Glutamatergic neuron (in vitro differentiated cells): ENCODE results near the gene LEFTY1. TPM values are rescaled to one million over a fixed set of nuclear protein-coding genes. Genes with fewer than 3 reads are reported as not detected.
A peak's percentile ranks its signal among the peaks of the same experiment; 100 is the strongest.

Experiments
- DNase-seq: peaks from one replicate; pipeline ENCODE4 v3.0.0; 2022
- H3K27ac Mint-ChIP-seq: one replicate; pipeline ENCODE4 v1.8.0; 2020; ENCODE audit warnings: mild to moderate bottlenecking, mixed read lengths, inconsistent platforms; ENCODE audit not compliant: unreplicated experiment
- H3K27me3 Mint-ChIP-seq: one replicate; pipeline ENCODE4 v1.8.0; 2020; ENCODE audit warnings: mild to moderate bottlenecking, moderate library complexity, mixed read lengths, inconsistent platforms; ENCODE audit not compliant: unreplicated experiment
- H3K36me3 Mint-ChIP-seq: one replicate; pipeline ENCODE4 v1.8.0; 2020; ENCODE audit warnings: mild to moderate bottlenecking, mixed read lengths, inconsistent platforms; ENCODE audit not compliant: unreplicated experiment
- H3K4me1 Mint-ChIP-seq: one replicate; pipeline ENCODE4 v1.8.0; 2020; ENCODE audit warnings: mild to moderate bottlenecking, low read depth, mixed read lengths, inconsistent platforms; ENCODE audit not compliant: unreplicated experiment
- H3K4me3 Mint-ChIP-seq: one replicate; pipeline ENCODE4 v1.8.0; 2020; ENCODE audit warnings: mild to moderate bottlenecking, mixed read lengths, inconsistent platforms; ENCODE audit not compliant: unreplicated experiment
- H3K9me3 Mint-ChIP-seq: one replicate; pipeline ENCODE4 v1.8.0; 2020; ENCODE audit warnings: mild to moderate bottlenecking, moderate library complexity, mixed read lengths, inconsistent platforms; ENCODE audit not compliant: unreplicated experiment
- total RNA-seq: library from RNA; stranded (reverse); fragmentation: NEBNext Ultra II Directional; extraction: Animal tissue kit (Norgen Biotek cat#: 25700); gene quantifications from one replicate; pipeline ENCODE4 v1.2.1, GENCODE V29; 2021; ENCODE audit not compliant: unreplicated experiment
- TF ChIP-seq, protein P1 (sequence below): fragments of 200-600 bp; sonication (generic); IDR thresholded peaks from one replicate; pipeline ENCODE4 v1.5.0; 2021; ENCODE audit not compliant: partially characterized antibody, unreplicated experiment

Gene LEFTY1
- total RNA-seq, 1 donor from 2014 or later, result 2.3 TPM

DNA sequence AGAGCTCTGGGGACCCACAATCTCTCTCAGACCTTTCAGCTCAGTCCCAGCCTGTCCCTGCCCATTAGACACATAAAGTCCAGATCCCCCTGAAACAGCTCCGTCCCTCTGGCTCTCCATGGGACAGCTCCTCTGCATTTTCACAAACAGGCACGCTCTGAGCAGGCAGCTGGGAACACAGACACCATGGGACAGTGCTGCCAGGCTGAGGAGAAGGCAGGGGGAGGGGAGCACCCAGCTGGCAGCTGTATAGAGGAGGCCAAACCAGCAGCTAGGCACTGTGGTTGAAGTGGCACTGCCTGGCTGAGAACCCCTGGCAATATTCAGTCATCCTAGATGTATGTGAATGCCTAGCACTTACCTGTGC, 8.7 kb downstream of the LEFTY1 start:
- Mint-ChIP-seq H3K27me3 (peaks cover 11% of the 10 kb centered on the region), H3K9me3 (peaks cover 9% of the 10 kb centered on the region), H3K36me3 (no peaks in the 10 kb centered on the region), H3K4me3 (no peak overlapping the region), H3K27ac (no peak overlapping the region), H3K4me1 (peaks cover 9% of the 10 kb centered on the region)
- TF ChIP-seq, protein P1, sequence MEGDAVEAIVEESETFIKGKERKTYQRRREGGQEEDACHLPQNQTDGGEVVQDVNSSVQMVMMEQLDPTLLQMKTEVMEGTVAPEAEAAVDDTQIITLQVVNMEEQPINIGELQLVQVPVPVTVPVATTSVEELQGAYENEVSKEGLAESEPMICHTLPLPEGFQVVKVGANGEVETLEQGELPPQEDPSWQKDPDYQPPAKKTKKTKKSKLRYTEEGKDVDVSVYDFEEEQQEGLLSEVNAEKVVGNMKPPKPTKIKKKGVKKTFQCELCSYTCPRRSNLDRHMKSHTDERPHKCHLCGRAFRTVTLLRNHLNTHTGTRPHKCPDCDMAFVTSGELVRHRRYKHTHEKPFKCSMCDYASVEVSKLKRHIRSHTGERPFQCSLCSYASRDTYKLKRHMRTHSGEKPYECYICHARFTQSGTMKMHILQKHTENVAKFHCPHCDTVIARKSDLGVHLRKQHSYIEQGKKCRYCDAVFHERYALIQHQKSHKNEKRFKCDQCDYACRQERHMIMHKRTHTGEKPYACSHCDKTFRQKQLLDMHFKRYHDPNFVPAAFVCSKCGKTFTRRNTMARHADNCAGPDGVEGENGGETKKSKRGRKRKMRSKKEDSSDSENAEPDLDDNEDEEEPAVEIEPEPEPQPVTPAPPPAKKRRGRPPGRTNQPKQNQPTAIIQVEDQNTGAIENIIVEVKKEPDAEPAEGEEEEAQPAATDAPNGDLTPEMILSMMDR, result no peak
- DNase-seq, result no peak

- Mint-ChIP-seq H3K9me3 (peaks cover 9% of the 10 kb centered on the region), H3K4me1 (peaks cover 9% of the 10 kb centered on the region), H3K36me3 (no peaks in the 10 kb centered on the region), H3K4me3 (no peak overlapping the region), H3K27me3 (peaks cover 12% of the 10 kb centered on the region), H3K27ac (no peak overlapping the region)
- no peak for DNase-seq
- TF ChIP-seq, protein P1, result no peak
These were observed 9.3 kb downstream of the LEFTY1 start for GRCh38 chr1:225879521-225880221.

DNA sequence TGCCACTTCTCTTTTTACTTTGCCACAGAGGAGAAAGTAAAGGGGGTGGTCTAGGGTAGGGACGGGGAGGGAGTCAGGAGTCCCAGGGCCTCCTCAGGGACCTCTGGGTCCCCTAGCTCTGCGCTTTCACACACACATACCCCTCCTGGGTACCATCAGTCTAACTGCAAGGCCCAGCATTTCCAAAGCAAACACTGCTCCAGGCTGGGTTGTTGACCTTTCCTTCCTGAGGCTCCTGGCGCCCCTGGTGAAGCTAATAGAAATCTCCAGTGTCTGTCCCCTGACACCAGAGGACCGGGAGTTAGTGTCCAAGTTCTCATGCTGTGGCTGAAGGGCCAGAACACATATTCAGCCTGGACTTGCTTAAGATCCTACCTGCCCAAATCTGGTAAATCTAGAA, 10.7 kb downstream of the LEFTY1 start:
- TF ChIP-seq, protein P1, result no peak
- no peak for DNase-seq
- Mint-ChIP-seq H3K4me1 (peaks cover 11% of the 10 kb centered on the region), H3K27me3 (peaks cover 13% of the 10 kb centered on the region), H3K27ac (no peak overlapping the region), H3K4me3 (no peak overlapping the region), H3K36me3 (no peaks in the 10 kb centered on the region), H3K9me3 (peaks cover 10% of the 10 kb centered on the region)

- peaks cover 10% of the 10 kb centered on the region for H3K27me3 Mint-ChIP-seq
- no peak overlapping the region for H3K4me3 Mint-ChIP-seq
- TF ChIP-seq, protein P1, result peak; percentile 31
- peaks cover 10% of the 10 kb centered on the region for H3K9me3 Mint-ChIP-seq
- no peaks in the 10 kb centered on the region for H3K36me3 Mint-ChIP-seq
- H3K27ac Mint-ChIP-seq, result peak overlapping the region; percentile 25
- peak; percentile 68 for DNase-seq
- H3K4me1 Mint-ChIP-seq, result peaks cover 12% of the 10 kb centered on the region
These were observed 11.4 kb downstream of the LEFTY1 start for GRCh38 chr1:225877580-225877979.

DNA sequence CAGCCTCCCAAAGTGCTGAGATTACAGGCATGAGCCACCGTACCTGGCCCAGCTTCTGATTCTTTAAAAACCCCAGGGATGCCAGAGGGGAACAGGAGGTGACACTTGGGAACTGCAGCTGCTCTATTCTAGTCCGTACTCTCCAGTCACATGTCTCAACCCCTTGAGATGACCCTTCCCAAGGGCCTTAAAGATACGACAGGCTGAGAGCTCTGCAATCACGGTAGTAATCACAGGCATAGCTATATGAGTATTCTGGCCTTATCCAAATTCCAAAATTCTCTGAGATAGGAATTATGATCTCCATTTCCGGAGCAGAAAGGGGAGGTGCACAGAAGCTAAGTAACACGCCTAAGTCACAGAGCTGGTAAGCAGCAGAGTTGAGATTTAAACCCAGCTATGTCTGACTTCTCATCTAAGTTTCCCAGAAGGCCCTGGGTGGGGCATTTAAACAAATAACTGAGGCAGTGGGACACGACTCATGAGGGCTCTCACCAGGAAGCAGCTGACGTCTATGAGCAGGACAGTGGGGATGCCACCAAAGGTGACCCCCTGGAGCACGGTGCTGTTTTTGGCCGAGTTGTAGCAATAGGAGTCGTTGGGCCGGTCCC, 11.9 kb downstream of the LEFTY1 start:
- no peak overlapping the region for H3K27ac Mint-ChIP-seq
- TF ChIP-seq, protein P1, result no peak
- no peak overlapping the region for H3K4me3 Mint-ChIP-seq
- H3K4me1 Mint-ChIP-seq, result peaks cover 12% of the 10 kb centered on the region
- no peak for DNase-seq
- peaks cover 10% of the 10 kb centered on the region for H3K27me3 Mint-ChIP-seq
- H3K36me3 Mint-ChIP-seq, result no peaks in the 10 kb centered on the region
- H3K9me3 Mint-ChIP-seq, result peaks cover 10% of the 10 kb centered on the region
